ENCODE measurements around the gene PEX10. TPM values are rescaled to one million over a fixed set of nuclear protein-coding genes. Genes with fewer than 3 reads are reported as not detected.

The PEX10 gene
- total and polyA plus RNA-seq, 2 of the 8 experiments (the other 6 are each of a cell fraction or from before 2014, with no cell fraction given), result 24.3 to 26.9 TPM

- H3K4me2 ChIP-seq (ENCODE audit: insufficient read depth in 1 of 2, low read depth in 2 of 2, low read length in 2 of 2), result peak overlapping the region; percentile 75 to 91
- TF ChIP-seq RAD21 (IDR thresholded peaks at IDR 0.05 in 1 of 2, conservative IDR thresholded peaks at IDR 0.05 in 1 of 2; ENCODE audit: low read depth in 2 of 2, low read length in 2 of 2) (peak; percentile 89 to 97), CEBPB (IDR thresholded peaks at IDR 0.05; ENCODE audit: low read depth, low read length) (no peak; the same call in 1 of the 2 replicates), SP1 (IDR thresholded peaks at IDR 0.05; ENCODE audit: low read depth, low read length) (no peak), SP2 (IDR thresholded peaks at IDR 0.05; ENCODE audit: low read length) (no peak), BCL11A (IDR thresholded peaks at IDR 0.05; ENCODE audit: low read depth in 2 of 2, low read length in 2 of 2) (no peak), SUZ12 (IDR thresholded peaks at IDR 0.05; ENCODE audit: low read length) (no peak), CTCF (IDR thresholded peaks at IDR 0.05; ENCODE audit: control extremely low read depth in 1 of 3, insufficient read depth in 1 of 3, low read depth in 1 of 3, low read length in 3 of 3) (peak in 2 of 3 experiments; percentile 83 to 85; a peak in 3 of 4 replicates), MAX (IDR thresholded peaks at IDR 0.05) (peak; percentile 33; the same call in 1 of the 2 replicates), MAFK (IDR thresholded peaks at IDR 0.05; ENCODE audit: low read depth, low read length) (no peak)
Observed at GRCh38 chr1:2414297-2414958, 2.1 kb upstream of the PEX10 start.

More at GRCh38 chr1:2414297-2414958, 2.1 kb upstream of the PEX10 start:
- Histone ChIP-seq H2BK120ac (replicated peaks; ENCODE audit: low read depth, low read length) (no peak overlapping the region), H2BK12ac (ENCODE audit: low read depth, low read length) (no peak overlapping the region), H3K4me1 (replicated peaks in 1 of 4; ENCODE audit: control insufficient read depth in 3 of 4, insufficient read depth in 4 of 4, low read length in 3 of 4) (peaks cover 0 to 14% (median 11%) of the 10 kb centered on the region in 4 experiments; a peak in 5 of 7 replicates), H3K23me2 (ENCODE audit: low read depth, low read length) (peaks cover 15% of the 10 kb centered on the region), H4K91ac (replicated peaks; ENCODE audit: insufficient read length, low read length) (no peak overlapping the region), H3K4me3 (ENCODE audit: extremely low read depth in 1 of 4, insufficient read depth in 2 of 4, low read depth in 3 of 4, low read length in 4 of 4) (peak overlapping the region in 1 of 4 experiments; percentile 92; a peak in 3 of 8 replicates), H3K4ac (replicated peaks; ENCODE audit: insufficient read length, low read depth, low read length) (no peak overlapping the region), H3K79me2 (ENCODE audit: control insufficient read depth in 1 of 2, insufficient read depth in 2 of 2, low read length in 2 of 2) (peaks cover 0 to 6% of the 10 kb centered on the region in 2 experiments; a peak in 1 of 4 replicates), H2AK5ac (ENCODE audit: low read depth, low read length) (no peak overlapping the region), H3K36me3 (ENCODE audit: control insufficient read depth in 2 of 4, insufficient read depth in 4 of 4, low read length in 3 of 4) (no peaks in the 10 kb centered on the region; a peak in 2 of 8 replicates), H3K9ac (replicated peaks in 1 of 4; ENCODE audit: extremely low read depth in 1 of 4, low read depth in 3 of 4, low read length in 3 of 4) (no peak overlapping the region), H3K56ac (replicated peaks; ENCODE audit: insufficient read length, low read depth, low read length) (no peak overlapping the region), H3K18ac (ENCODE audit: extremely low read depth, low read length) (peak overlapping the region; percentile 71), H3K9me3 (ENCODE audit: insufficient read depth in 2 of 2, low read depth in 1 of 2, low read length in 1 of 2) (no peaks in the 10 kb centered on the region), H3K27ac (ENCODE audit: low read depth, low read length) (no peak overlapping the region), H3K14ac (ENCODE audit: insufficient read length) (no peak overlapping the region), H2BK20ac (ENCODE audit: low read length) (no peak overlapping the region), H4K20me1 (replicated peaks in 1 of 2; ENCODE audit: control insufficient read depth in 1 of 2, insufficient read depth in 2 of 2, low read length in 2 of 2) (peaks cover 0 to 4% of the 10 kb centered on the region in 2 experiments), H2BK5ac (ENCODE audit: low read depth, low read length) (no peak overlapping the region), H4K8ac (ENCODE audit: extremely low read depth, insufficient read depth, low read length) (peak overlapping the region; percentile 40), H3K27me3 (replicated peaks in 1 of 4; ENCODE audit: control insufficient read depth in 3 of 4, extremely low read depth in 1 of 4, insufficient read depth in 3 of 4, low read length in 3 of 4) (peaks cover 0 to 2% (median 0%) of the 10 kb centered on the region in 4 experiments; a peak in 2 of 7 replicates), H2AFZ (ENCODE audit: low read length) (no peak overlapping the region), H3K23ac (ENCODE audit: insufficient read length) (no peak overlapping the region), H2BK15ac (ENCODE audit: low read length) (no peak overlapping the region), H4K5ac (ENCODE audit: insufficient read length, low read depth, low read length) (no peak overlapping the region), H3K79me1 (ENCODE audit: low read depth, low read length) (no peaks in the 10 kb centered on the region)
- ChIA-PET CTCF (ENCODE audit: partially characterized antibody) (interaction anchor here (0.7 to 2.6 kb wide), 15 partner anchors 10 to 1295 kb away, joined by 3 to 12 read pairs (median 3); partner anchors contain the start of gene PANK4), POLR2A (ENCODE audit: partially characterized antibody) (no interaction called here)
- DNase-seq (ENCODE audit: low read depth in 1 of 2, low spot score in 2 of 2) (peak in 1 of 2 experiments; percentile 93), FAIRE-seq (no peak)
- WGBS, 2 experiments (ENCODE audit: extremely low coverage in 1 of 2, insufficient coverage in 1 of 2, insufficient read length in 1 of 2, insufficient replicate concordance in 2 of 2, low coverage in 1 of 2, low lambda C conversion rate in 2 of 2, missing lambda C conversion rate in 1 of 2), result 10% methylated on average over 19 of the region's 25 CpGs; no CpG with 5 or more reads in 1 of the 2 experiments

All from H1 (cell line).